Stimulated activated CD4-positive, alpha-beta T cell treated with anti-CD3 and anti-CD28 coated beads, Interleukin-4, amount 100 ng/mL, for 48 hours (primary cell): ENCODE results near the gene EFCC1.
"Not testable (repeated sequence)": the region's sequence is repeated elsewhere in the genome, so short reads cannot be mapped to it uniquely, and the experiment has no call there.

Experiments used
- DNase-seq, 2 donors: peaks; one replicate each; pipeline ENCODE4 v3.0.0-alpha.2; 2020; ENCODE audit warnings: low read depth in 2 of 2

EFCC1 gene

GRCh38 chr3:129077222-129077621 lies 76.1 kb downstream of the EFCC1 start:
- DNase-seq, result no peak

- DNase-seq, result no peak
Measured at GRCh38 chr3:129078510-129078909, 77.4 kb downstream of the EFCC1 start.

GRCh38 chr3:129081503-129081902 lies 80.4 kb downstream of the EFCC1 start:
- no peak for DNase-seq

GRCh38 chr3:129082026-129082425 lies 80.9 kb downstream of the EFCC1 start:
- DNase-seq, result no peak

GRCh38 chr3:129084501-129084900 lies 83.4 kb downstream of the EFCC1 start:
- DNase-seq, result no peak

- DNase-seq, result no peak
Measured at GRCh38 chr3:129085165-129085715, 84.1 kb downstream of the EFCC1 start.

- no peak for DNase-seq
Measured at GRCh38 chr3:129085818-129086217, 84.7 kb downstream of the EFCC1 start.

GRCh38 chr3:129087138-129087702 lies 86.1 kb downstream of the EFCC1 start:
- no peak for DNase-seq

GRCh38 chr3:129087904-129088303 lies 86.8 kb downstream of the EFCC1 start:
- DNase-seq, result not testable (repeated sequence)

- not testable (repeated sequence) for DNase-seq
Measured at GRCh38 chr3:129088312-129088711, 87.2 kb downstream of the EFCC1 start.
